Skeletal muscle tissue (tissue), 2 donors: ENCODE measurements around the gene DNAAF9. TPM values are rescaled to one million over a fixed set of nuclear protein-coding genes. Genes with fewer than 3 reads are reported as not detected.

Experiments used
- small RNA-seq: library from RNA; depleted of rRNA; stranded (forward); fragments of <200 nt; gene quantifications from one replicate; pipeline ENCODE3, GENCODE V24; 2014
- total RNA-seq: library from RNA; depleted of rRNA; stranded (reverse); fragments of >200 nt; gene quantifications from one replicate; pipeline ENCODE4 v1.2.3, GENCODE V29; 2014

The DNAAF9 gene
- total RNA-seq, 1 donor from 2014 or later: 13.6 TPM

Small RNA genes within 50 kb of the gene (small RNA-seq; reads per million reads assigned to genes)
- gene RF00012 (not detected), gene RNU6-1019P (not detected)

Other genes with a start within 250 kb of the DNAAF9 start
- gene FASTKD5, start 247.8 kb downstream of the DNAAF9 start, total RNA-seq: 12.5 TPM
- 3.1 TPM for gene UBOX5, start 247.8 kb downstream of the DNAAF9 start, total RNA-seq
- 1.6 TPM for gene LZTS3, start 234.1 kb downstream of the DNAAF9 start, total RNA-seq
- 20.4 TPM for gene DDRGK1, start 203.0 kb downstream of the DNAAF9 start, total RNA-seq
- 42.8 TPM for gene ITPA, start 198.2 kb downstream of the DNAAF9 start, total RNA-seq
- gene SLC4A11, start 168.5 kb downstream of the DNAAF9 start, total RNA-seq: under 0.01 TPM
- gene ATRN, start 63.3 kb upstream of the DNAAF9 start, total RNA-seq: 21.4 TPM